ENCODE measurements around the gene LRP5. TPM values are rescaled to one million over a fixed set of nuclear protein-coding genes. Genes with fewer than 3 reads are reported as not detected.
"Not testable (repeated sequence)": the region's sequence is repeated elsewhere in the genome, so short reads cannot be mapped to it uniquely, and the experiment has no call there.

LRP5 gene
- total and polyA plus RNA-seq, 3 donors from 2014 or later, result 15.7 to 21.3 (median 20.6) TPM

DNA sequence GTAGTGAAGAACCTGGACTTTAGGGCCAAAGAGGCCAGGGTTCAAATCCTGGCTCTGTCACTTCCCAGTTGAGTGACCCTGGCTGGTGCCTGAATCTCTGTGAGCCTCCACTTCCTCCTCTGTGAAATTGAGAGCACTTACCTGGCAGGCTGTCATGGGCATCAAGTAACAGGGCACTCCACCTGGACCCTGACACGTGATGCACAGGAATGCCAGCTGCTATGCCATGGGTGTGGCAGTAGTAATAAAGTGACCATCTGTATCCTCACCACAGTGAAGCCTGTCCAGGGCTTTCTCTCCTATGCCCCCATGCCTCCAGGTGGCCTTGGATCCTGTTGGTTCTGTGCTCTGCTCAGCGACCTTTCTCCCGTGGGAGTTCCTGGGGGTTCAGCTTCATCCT, 118.4 kb downstream of the LRP5 start:
- intact Hi-C loops (cut with DNase I; ENCODE audit: low total_unique reads), result no loop called here
- H3K9me3 ChIP-seq, result no peaks in the 10 kb centered on the region
- TF ChIP-seq POLR2A (IDR thresholded peaks at IDR 0.05), result no peak
- TF ChIP-seq, protein P1, sequence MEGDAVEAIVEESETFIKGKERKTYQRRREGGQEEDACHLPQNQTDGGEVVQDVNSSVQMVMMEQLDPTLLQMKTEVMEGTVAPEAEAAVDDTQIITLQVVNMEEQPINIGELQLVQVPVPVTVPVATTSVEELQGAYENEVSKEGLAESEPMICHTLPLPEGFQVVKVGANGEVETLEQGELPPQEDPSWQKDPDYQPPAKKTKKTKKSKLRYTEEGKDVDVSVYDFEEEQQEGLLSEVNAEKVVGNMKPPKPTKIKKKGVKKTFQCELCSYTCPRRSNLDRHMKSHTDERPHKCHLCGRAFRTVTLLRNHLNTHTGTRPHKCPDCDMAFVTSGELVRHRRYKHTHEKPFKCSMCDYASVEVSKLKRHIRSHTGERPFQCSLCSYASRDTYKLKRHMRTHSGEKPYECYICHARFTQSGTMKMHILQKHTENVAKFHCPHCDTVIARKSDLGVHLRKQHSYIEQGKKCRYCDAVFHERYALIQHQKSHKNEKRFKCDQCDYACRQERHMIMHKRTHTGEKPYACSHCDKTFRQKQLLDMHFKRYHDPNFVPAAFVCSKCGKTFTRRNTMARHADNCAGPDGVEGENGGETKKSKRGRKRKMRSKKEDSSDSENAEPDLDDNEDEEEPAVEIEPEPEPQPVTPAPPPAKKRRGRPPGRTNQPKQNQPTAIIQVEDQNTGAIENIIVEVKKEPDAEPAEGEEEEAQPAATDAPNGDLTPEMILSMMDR (IDR thresholded peaks at IDR 0.05), result no peak
- H3K36me3 ChIP-seq (ENCODE audit: low read depth, missing control alignments), result no peaks in the 10 kb centered on the region
- no peak overlapping the region for H3K4me3 ChIP-seq
- H3K27me3 ChIP-seq, result no peaks in the 10 kb centered on the region
- no peaks in the 10 kb centered on the region for H3K4me1 ChIP-seq
- 76 to 80% methylated on average over 3 of the region's 3 CpGs for WGBS, 2 donors
- no peak overlapping the region for H3K27ac ChIP-seq
- no peak for DNase-seq

DNA sequence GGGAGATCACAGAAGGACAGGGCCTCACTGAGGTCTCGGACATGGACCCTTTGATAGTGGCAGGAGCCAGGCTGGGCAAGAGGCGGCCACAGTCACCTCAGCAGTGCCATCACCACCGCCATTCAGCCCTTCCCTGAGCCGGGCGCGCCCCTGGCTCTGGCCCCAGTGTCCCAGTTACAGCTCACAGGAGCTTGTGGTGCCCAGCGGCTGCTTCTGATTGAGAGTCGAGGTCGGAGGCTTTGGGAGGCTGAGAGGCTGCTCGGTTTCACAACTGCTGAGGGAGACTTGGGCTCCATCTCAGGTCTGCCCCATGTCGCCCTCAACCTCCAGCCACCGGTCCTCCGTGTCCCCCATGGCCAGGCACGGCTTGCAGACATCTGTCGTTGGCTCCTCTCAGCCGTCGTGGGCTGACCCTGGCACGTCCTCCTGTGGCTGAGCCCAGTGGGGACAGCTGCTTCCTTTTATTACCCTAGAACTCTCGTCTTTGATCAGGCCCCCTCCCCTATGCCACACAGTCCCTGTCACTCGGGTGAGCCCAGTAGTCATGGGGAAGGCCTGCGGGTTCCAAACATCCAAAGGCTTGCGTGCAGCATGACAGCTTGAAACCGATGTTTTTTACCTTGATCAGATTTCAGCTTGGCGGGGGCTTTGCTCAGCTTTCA, 119.7 kb downstream of the LRP5 start:
- H3K27me3 ChIP-seq, result no peaks in the 10 kb centered on the region
- no peaks in the 10 kb centered on the region for H3K36me3 ChIP-seq (ENCODE audit: low read depth, missing control alignments)
- no peak overlapping the region for H3K27ac ChIP-seq
- 89 to 93% methylated on average over 4 to 24 of the region's 24 CpGs for WGBS, 2 donors
- TF ChIP-seq, protein P1 (IDR thresholded peaks at IDR 0.05), result no peak
- no peak for TF ChIP-seq POLR2A (IDR thresholded peaks at IDR 0.05)
- no peak overlapping the region for H3K4me3 ChIP-seq
- no peaks in the 10 kb centered on the region for H3K9me3 ChIP-seq
- no peaks in the 10 kb centered on the region for H3K4me1 ChIP-seq
- no peak for DNase-seq
- intact Hi-C loops (cut with DNase I; ENCODE audit: low total_unique reads), result no loop called here

DNA sequence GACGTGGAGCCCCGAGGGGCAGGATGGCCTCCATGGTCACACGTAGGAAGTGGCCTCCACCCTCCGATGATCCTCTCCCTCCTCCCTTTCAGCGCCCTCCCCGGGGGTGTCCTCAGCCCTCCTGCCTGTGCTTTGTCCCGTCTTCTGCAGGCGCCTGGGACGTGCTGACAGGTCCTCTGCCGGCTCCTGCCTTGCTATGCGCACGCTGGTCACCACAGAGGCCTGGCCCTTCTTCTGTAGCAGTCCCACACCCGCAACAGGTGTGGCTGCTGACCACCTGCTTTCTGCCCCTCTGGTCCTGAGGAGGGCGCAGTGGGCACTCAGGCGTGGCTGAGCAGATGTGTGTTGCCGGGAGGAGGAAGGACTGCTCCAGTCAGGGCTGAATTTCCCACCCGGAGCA, 120.5 kb downstream of the LRP5 start:
- Histone ChIP-seq H3K27me3 (no peaks in the 10 kb centered on the region), H3K9me3 (no peaks in the 10 kb centered on the region), H3K4me1 (no peaks in the 10 kb centered on the region), H3K36me3 (ENCODE audit: low read depth, missing control alignments) (no peaks in the 10 kb centered on the region), H3K4me3 (no peak overlapping the region), H3K27ac (no peak overlapping the region)
- WGBS, 2 donors, result 94 to 95% methylated on average over 12 to 17 of the region's 17 CpGs
- intact Hi-C loops (cut with DNase I; ENCODE audit: low total_unique reads), result no loop called here
- no peak for DNase-seq
- no peak for TF ChIP-seq POLR2A (IDR thresholded peaks at IDR 0.05)
- TF ChIP-seq, protein P1 (IDR thresholded peaks at IDR 0.05), result no peak

DNA sequence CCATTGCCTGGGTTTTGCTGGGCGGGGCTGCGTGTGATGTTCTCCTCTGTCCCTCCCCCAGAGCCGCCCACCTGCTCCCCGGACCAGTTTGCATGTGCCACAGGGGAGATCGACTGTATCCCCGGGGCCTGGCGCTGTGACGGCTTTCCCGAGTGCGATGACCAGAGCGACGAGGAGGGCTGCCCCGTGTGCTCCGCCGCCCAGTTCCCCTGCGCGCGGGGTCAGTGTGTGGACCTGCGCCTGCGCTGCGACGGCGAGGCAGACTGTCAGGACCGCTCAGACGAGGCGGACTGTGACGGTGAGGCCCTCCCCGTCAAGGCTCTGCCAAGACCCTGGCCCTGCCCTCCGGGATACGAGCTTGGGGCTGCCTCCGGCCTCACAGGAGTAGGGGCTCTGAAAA, 121.2 kb downstream of the LRP5 start:
- Histone ChIP-seq H3K4me1 (no peaks in the 10 kb centered on the region), H3K4me3 (no peak overlapping the region), H3K36me3 (ENCODE audit: low read depth, missing control alignments) (no peaks in the 10 kb centered on the region), H3K27ac (no peak overlapping the region), H3K27me3 (no peaks in the 10 kb centered on the region), H3K9me3 (no peaks in the 10 kb centered on the region)
- DNase-seq, result no peak
- intact Hi-C loops (cut with DNase I; ENCODE audit: low total_unique reads), result no loop called here
- WGBS, 2 donors, result 93% methylated on average over 31 of the region's 31 CpGs; no CpG with 5 or more reads in 1 of the 2 donors
- no peak for TF ChIP-seq POLR2A (IDR thresholded peaks at IDR 0.05)
- TF ChIP-seq, protein P1 (IDR thresholded peaks at IDR 0.05), result no peak

DNA sequence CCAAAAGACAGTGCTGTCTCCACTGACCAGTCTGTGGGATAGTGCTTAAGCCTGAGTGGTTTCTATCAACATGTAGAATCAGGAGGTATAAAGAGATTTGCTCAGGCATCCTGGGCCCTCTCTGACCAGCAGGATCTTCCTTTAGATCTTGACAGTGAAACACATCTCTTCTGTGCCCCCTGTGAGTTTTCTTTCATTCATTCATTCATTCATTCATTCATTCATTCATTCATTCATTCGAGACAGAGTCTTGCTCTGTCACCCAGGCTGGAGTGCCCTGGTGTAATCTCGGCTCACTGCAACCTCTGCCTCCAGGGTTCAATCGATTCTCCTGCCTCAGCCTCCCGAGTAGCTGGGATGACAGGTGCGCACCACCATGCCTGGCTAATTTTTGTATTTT, 121.8 kb downstream of the LRP5 start:
- H3K27ac ChIP-seq; H3K4me3 ChIP-seq; H3K9me3 ChIP-seq; H3K4me1 ChIP-seq; DNase-seq; H3K27me3 ChIP-seq; intact Hi-C loops (cut with DNase I; ENCODE audit: low total_unique reads); H3K36me3 ChIP-seq (ENCODE audit: low read depth, missing control alignments): not testable (repeated sequence)
- 89 to 92% methylated on average over 5 of the region's 5 CpGs for WGBS, 2 donors

All from testis (tissue), 3 donors.